GOT3 (cell line): ENCODE data around the gene CYP3A4.
"Not testable (repeated sequence)": the region's sequence is repeated elsewhere in the genome, so short reads cannot be mapped to it uniquely, and the experiment has no call there.

Experiments
- DNase-seq: peaks from one replicate; lab custom pipeline; 2025; ENCODE audit warnings: mixed read lengths; lab: John Stamatoyannopoulos, UW

CYP3A4 gene

GRCh38 chr7:99792967-99793366 lies 9.0 kb upstream of the CYP3A4 start:
- DNase-seq = no peak

DNA sequence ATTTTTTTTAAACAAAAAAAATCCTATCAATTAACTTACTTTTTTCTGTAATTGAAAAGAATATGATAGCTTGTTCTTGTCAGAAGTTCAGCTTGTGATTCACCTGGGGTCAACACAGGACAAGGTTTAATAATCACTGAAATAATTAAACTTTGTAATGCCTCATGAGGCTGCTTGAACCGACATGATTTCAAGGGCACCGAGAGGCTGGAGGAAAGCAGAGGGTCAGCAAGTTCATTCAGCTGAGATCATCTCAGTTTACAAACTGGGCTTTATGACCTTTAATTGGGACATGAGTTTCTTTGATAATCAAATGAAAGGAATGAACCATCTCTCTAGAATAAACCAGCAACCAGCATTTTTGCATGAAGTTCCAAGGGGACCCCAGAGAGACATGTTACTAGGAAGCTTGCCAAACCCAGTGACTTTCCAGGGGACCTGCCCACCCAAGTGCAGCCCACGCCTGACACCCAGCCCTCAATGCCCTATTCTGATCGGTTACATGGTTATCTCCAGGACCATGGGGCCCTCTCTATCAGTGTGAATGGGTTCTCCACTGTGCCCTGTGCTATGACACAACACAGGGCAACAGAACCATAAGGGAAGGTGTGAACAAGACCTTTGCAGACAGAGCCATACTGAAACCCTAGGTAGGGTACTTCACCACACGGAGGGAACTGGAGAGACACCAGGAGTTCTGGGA lies 7.8 kb upstream of the CYP3A4 start:
- DNase-seq = no peak

DNA sequence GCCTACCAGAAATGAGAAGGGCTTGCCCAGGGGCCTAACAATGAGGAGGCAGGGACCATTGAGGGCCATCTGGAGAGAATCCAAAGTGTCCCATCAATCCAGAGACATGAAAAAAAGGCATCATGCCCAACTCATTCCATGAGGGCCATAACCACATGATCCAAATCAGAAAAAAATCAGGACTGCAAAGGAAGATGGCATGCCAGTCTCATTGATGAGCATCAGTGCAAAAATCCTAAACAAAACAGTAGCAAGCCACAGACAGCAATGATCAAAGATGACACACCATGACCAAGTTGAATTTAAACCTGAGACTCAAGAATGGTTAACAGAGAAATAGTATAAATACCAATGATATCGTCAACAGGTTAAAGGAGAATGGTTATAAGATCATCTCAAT lies 7.0 kb upstream of the CYP3A4 start:
- DNase-seq = no peak

DNA sequence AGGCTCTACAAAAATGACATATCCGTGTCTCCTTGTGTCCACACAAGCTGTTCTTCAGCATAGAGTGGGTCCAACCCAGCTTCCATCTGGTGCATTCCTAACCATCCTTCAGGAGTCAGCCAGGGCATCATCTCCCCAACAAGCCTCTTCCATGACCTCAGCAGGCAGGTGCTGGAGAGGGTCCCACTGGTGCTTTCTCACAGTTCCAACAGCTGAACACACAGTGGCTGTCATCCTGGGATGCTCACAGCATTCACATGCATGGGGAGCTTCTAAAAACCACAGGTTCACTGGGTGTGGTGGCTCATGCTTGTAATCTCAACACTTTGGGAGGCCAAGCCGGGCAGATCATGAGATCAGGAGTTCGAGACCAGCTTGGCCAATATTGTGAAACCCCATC lies 6.4 kb upstream of the CYP3A4 start:
- no peak for DNase-seq

GRCh38 chr7:99789441-99790070 lies 5.6 kb upstream of the CYP3A4 start:
- no peak for DNase-seq

GRCh38 chr7:99788554-99788953 lies 4.6 kb upstream of the CYP3A4 start:
- no peak for DNase-seq

GRCh38 chr7:99786726-99787335 lies 2.8 kb upstream of the CYP3A4 start:
- no peak for DNase-seq

DNA sequence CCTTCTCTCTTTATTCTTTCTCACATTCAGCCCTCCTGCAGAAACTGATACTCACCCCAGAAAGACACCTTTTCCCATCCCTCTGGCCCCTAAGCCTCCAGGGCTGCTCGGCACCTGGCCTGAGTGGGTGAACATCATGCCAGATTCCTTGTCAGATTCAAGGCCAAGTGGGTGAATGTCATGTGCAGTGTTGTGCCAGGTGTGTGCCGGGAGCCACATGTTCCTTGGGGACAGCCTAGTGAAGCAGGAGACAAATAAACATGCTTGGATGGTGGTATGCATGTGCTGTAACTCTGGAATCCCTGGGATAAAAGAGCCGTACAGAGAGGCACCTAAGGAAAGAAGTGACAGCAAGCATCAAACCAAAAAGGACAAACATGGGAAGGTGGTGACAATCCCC lies 1.7 kb upstream of the CYP3A4 start:
- DNase-seq = not testable (repeated sequence)

DNA sequence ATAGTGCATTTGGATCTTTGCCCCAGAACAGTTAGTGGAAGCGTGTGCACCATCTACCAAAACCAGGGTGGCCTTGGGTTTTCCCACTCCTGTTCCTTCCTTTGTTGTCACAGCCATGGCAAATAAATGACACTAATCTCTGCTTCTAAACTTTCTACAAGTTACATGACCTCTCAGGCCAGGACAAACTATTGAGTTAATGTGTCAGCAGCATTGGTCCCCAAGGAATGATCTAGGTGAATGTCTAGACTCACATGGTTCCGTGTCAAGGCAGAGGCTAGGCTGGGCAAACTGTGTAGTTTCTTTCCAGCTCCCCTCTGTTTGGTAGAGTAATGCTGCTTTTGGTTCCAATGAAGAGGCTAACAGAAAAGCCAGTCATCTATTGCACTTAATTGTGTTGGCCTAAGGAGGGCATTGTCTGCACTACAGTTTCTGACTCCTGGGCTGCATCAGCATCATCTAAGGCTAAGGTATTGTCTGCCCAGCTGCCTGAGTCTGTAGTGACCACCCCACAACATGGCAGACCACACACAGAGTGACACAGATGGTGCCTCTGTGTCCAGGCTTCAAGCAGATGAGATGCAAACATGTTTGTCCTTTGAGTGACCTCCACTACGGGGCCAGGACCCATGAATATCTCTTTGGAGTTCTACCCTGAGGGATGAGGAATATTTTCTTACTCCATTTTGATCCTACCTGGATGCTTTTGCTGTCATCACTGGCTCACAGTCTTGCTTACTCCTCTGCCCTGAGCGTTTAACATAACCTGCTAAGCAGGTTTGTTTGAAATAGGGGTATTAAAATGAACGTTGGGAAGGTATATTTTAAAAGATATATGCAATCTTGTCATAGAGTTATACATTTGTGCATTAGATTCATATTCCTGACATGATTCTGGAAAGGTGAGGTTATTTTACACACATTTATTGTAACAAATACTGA lies 1.7 kb downstream of the CYP3A4 start:
- no peak for DNase-seq

- no peak for DNase-seq
Measured at GRCh38 chr7:99780588-99780987, 3.4 kb downstream of the CYP3A4 start.

DNA sequence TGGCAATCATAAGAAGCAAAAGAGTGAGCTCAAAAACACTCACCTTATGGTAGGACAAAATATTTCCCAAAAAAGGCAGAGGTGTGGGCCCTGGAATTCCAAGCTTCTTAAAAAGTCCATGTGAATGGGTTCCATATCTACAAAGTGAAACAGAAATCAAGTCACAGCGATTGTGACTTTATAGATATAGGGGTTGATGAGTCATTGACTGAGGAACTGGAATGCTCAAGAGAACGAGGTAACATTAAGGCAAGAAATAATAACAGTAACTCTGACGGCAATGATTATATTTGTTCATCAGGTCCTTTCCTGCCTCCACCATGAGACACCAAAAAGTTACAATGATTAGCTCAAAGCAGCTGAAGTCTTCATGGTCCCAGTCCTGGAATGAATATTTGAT lies 4.0 kb downstream of the CYP3A4 start:
- no peak for DNase-seq

GRCh38 chr7:99778880-99779279 lies 5.1 kb downstream of the CYP3A4 start:
- no peak for DNase-seq

DNA sequence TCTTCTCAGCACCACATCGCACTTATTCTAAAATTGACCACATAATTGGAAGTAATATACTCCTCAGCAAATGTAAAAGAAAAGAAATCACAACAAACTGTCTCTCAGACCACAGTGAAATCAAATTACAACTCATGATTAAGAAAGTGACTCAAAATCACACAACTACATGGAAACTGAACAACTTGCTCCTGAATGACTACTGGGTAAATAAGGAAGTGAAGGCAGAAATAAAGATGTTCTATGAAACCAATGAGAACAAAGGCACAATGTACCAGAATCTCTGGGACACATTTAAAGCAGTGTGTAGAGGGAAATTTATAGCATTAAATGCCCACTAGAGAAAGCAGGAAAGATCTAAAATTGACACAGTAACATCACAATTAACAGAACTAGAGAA lies 10.6 kb downstream of the CYP3A4 start:
- not testable (repeated sequence) for DNase-seq

GRCh38 chr7:99772565-99772964 lies 11.4 kb downstream of the CYP3A4 start:
- DNase-seq = no peak

DNA sequence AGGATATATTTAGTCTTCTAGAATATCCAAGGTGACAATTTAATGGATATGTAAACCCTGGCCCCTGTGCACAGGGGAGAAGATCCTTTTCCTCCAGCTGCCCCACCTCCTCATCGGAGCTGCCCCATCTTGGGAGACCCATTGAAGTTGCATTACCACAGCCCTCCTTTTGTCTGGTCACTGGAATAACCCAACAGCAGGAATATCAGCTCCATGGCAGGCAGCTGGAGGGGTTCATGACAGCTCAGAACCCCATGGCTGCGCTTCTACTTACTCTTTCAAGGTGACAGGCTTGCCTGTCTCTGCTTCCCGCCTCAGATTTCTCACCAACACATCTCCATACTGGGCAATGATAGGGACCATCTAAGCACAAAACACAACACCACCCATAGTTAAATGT lies 14.5 kb downstream of the CYP3A4 start:
- not testable (repeated sequence) for DNase-seq

DNA sequence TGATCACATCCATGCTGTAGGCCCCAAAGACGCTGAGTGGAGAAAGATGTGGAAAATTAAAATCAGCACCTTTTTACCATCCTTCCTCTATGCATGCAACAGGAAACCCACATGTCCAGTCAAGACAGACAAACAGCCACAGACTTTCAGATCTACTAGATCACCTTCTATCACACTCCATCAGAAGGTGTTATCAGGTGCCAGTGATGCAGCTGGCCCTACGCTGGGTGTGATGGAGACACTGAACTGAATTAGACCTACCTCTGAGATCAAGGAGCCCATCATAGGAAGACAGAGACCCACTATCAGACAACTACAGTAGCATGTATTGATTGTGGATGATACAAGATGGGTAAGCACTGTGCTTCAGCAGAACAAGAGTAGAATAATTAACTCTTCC lies 15.5 kb downstream of the CYP3A4 start:
- DNase-seq = no peak

DNA sequence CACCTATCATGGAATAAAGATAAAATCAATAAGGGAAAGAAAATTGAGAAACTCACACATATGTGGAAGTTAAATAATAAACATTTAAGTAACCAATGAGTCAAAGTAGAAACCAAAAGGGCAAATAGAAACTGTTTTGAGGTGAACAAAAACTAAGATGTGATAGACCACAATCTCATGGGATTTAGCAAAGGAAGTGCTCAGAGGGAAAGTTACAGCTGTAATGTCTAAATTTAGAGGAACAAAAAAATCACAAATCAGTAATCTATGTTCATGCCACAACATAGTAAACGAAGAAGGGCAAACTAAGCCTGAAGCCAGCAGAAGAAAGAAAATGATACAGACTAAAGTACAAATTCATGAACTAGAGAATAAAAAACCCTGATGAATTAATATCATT lies 16.3 kb downstream of the CYP3A4 start:
- no peak for DNase-seq

GRCh38 chr7:99766484-99767099 lies 17.4 kb downstream of the CYP3A4 start:
- no peak for DNase-seq

DNA sequence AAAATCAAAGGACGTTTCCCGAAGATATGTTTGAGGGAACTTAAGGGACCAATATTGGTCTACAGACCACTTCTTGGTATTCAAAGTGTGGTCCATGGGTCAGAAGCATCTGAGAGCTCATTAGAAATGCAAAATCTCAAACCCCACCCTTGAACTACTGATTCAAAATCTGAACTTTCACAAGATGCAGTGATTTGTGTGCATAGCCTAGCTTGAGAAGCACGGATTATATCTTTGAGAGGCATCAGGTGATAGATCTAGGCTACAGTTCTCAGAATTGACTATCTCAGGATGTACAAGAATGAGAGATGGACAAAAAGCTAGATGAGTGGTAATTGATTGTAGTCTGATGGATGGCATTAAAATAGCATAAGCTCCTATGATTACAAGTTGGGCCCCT lies 19.5 kb downstream of the CYP3A4 start:
- DNase-seq = no peak

DNA sequence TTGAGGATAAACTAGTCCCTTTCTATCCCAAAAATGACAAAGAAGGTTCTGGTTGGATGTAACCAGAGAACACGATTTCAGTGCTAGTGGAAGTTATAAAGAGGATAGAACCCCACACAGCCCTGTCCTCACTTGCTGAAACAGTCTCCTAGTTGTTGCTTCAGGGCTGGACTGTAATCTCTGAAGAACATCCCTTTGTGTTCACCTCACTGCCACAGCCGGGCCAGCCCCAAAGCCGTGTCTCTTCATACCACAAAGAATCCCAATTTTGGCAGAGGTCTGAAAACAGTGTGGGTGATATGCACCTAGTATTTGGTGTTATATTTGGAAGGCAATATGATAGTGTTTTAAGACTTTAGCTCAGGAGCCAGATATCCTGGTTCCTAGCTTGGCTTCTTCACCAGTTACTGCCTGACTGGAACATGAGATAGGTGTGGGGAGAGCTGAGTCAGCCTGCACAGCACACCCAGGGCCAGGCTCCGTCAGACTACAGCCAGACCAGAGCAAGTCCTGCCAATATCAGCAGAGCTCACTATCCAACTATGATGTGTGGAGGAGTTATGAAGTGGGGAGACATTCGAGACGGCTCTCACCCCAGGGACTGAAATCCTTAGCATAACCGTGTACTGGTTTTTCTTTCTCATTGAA lies 21.2 kb downstream of the CYP3A4 start:
- no peak for DNase-seq

DNA sequence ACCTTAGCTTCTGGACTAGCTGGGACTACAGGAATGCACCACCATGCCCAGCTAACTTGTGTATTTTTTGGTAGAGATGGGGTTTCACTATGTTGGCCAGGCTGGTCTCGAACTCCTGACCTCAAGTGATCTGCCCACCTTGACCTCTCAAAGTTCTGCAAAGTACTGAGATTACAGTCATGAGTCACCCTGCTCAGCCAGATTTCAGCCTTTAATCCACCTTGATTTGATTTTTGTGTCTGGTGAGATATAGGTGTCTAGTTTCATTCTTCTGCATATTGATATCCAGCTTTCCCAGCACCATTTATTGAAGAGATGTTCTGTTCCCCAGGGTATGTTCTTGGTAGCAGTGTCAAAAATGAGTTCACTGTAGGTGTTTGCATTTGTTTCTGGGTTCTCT lies 28.9 kb downstream of the CYP3A4 start:
- no peak for DNase-seq
